Astrocyte of the hippocampus (primary cell): ENCODE results near the gene EPN2.

ENCODE experiments used
- DNase-seq: peaks from one replicate; pipeline ENCODE4 v3.0.0; 2011; ENCODE audit warnings: low read depth, low spot score

EPN2 gene

DNA sequence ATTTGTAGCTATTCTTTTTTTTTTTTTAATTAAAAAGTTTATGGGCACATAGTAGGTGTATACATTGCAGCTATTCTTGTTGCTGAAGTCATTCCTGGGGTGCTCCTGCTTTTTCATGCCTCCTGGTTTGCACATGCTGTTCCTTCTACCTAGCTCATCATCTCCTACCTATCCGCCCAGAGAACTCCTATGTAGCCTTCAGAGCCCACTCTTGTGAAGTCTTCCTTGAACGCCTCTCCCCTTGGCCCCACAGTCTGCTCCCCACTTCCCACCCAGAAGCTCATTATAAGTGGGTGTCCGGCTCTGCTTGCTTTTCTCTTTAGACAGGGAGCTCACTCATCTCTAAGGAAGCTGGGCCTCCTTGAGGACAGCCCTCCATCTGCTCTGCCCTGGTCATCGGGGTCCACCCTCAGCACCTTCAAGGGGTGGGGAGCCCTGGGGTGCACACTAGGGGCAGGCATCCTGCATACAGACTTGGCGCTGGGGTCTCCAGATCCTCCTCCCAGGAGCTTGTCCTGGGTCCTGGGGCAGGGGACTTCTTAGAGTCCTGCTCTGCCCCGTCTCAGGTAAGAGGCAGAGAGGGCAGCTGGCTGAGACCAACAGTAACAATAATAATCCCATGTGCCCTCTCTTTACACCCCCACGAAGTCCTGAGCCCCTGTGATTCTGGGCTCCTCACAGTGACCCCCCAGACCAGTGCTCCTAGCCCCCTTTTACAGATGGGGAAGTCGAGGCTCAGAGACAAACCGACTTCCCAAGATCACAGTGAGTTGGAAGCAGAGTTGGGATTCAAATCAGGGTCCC lies 128.9 kb downstream of the EPN2 start:
- no peak for DNase-seq

GRCh38 chr17:19366637-19366972 lies 129.4 kb downstream of the EPN2 start:
- DNase-seq, result no peak

DNA sequence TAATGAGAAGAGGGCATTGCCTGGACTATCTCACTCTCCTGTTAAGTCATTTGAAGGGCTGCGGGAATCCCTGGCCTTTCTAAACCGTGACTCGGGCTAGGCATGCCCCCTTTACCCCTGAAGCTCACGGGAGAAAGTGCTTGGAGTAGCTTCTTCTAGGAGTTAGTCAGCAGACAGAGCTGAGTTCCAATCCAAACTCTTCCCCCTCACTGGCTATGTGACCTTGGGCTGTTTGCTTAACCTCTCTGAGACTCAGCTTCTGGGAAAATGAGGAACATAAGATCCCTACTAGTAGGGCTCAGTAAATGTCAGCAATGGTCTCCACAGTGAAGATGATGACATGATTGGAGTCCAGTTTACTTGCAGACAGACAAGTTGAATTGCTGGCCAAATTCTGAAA lies 131.1 kb downstream of the EPN2 start:
- no peak for DNase-seq

DNA sequence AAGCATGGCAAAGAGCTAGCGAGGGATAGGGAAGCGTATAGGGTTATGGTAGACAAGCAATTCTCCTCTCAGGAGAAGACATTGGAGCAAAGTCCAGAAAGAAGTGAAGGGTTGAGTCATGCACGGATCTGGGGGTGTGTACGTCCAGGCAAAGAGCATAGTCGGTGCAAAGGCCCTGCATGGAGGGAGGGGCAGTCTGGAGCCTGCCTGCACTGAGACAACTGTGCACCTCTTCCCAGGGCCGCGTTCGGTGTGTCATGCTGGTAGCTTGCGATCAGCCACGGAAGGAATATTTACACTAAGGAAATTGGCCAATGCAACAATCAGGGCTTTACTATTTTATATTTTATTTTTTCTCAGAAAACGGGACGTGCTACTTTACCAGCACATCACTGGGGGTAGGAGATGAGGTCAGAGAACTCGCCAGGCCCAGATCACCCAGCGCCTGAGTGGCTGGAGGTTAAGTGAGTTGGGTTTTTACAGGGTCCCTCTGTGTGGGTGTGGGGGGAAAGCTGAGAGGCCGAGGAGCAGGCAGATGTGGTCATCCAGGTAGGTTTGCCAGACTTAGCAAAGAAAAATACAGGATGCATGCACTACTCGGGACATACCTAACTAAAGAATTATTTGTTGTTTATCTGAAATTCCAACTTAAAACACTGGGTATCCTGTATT lies 132.1 kb downstream of the EPN2 start:
- no peak for DNase-seq

DNA sequence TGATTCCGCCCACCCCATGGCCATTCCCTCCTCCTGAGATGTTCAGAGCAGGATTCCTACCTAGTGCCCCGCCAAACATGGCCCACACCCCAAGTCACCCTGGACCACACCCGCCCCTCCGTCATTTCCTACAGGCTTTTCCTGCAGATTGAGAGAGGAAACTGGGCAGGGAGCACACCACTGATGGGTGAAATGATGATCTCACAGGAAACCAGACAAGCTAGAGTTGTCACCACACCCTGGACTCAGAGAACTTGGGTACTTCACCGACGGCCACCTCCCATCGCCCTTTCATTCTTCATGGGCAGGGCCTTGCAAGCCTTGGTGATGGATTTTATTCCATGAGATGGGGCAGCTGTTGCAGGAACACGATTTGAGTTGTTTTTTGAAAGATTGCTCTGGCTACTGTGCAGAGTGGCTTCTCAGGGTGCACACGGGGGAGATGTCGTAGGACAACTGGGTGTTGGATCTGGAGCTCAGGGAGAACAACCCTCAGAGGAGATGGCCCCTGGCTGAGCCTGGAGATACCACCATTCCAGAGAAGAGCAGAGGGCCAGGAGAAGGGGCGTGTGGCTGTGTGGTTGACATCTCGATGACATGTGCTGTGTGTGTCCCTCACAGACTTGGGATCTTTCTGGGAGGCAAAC lies 132.8 kb downstream of the EPN2 start:
- DNase-seq, result no peak

- DNase-seq, result no peak
Measured at GRCh38 chr17:19370493-19370960, 133.4 kb downstream of the EPN2 start.

GRCh38 chr17:19371259-19372010 lies 134.3 kb downstream of the EPN2 start:
- DNase-seq, result no peak

DNA sequence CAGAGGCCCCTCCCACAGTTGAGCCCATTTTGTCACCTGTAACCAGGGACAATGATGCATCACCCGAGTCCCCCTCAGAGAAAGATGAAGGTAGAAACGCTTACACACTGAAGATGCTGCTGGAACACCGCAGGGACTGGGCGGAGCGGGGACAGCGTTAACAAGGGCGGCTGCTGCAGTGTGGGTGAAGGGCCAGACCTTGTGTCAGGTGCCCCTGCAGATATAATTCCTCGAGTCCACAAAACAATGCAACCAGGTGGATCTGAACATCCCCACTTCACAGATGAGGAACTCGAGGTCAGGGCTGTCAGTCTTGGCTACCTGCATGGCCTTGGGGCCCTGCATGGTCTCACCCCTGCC lies 134.8 kb downstream of the EPN2 start:
- no peak for DNase-seq

- DNase-seq, result no peak
Measured at GRCh38 chr17:19372439-19372838, 135.3 kb downstream of the EPN2 start.

GRCh38 chr17:19372866-19373504 lies 135.8 kb downstream of the EPN2 start:
- no peak for DNase-seq

GRCh38 chr17:19374136-19374535 lies 137.0 kb downstream of the EPN2 start:
- DNase-seq, result no peak

GRCh38 chr17:19375732-19376131 lies 138.6 kb downstream of the EPN2 start:
- DNase-seq, result no peak

DNA sequence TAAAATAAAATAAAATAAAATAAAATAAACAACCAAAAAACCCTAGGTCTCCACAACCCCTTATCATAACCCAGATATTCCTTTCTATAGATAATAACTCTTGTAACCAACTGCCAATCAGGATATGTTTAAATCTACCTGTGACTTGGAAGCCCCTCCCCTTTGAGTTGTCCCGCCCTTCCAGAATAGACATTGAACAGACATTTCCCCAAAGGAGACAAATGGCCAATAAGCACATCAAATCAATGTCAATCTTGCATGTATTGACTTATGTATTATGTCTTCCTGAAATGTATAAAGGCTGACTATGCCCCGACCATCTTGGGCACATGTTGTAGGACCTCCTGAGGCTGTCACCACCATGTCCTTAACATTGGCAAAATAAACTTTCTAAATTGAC lies 139.6 kb downstream of the EPN2 start:
- DNase-seq, result no peak

GRCh38 chr17:19377602-19378415 lies 140.6 kb downstream of the EPN2 start:
- peak; percentile 100 for DNase-seq

DNA sequence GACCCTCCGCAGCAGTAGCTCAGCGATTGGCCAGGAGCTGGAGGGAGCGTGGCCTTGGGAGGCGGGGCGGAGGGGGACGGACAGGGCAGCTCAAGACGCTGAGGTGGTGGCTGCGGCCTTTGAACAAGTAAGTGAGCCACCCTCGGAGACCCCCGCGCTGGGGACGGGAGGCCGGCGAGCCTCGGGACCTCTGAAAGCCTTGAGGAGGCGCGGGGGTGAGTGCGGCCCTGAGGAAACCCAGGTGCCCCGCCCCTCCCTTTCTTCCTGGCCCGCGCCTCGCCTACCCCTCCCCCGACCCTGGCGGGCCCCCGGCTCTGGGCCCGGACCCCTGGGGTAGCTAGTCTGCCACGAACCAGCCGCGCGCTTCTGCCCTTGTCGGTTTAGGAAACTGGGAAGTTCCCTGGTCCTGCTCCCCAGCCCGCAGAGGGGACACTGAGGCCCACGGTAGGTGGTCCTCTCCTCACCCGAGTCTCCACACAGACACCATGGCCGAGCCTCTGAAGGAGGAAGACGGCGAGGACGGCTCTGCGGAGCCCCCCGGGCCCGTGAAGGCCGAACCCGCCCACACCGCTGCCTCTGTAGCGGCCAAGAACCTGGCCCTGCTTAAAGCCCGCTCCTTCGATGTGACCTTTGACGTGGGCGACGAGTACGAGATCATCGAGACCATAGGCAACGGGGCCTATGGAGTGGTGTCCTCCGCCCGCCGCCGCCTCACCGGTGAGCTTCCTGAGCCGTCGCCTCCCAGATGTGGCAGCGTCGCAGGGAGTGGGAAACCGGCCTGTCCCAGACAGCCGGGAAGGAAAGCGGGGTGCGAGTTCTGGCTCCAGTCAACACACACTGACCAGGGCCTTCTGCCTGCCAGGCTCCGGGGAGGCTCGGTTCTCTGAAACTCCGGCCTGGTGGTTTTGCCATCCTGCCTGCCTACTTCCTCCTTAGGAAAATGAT lies 141.5 kb downstream of the EPN2 start, which contains the start of gene MAPK7:
Gene MAPK7 (plus strand): TSS at position 83 of the 945 bp plus-strand sequence. CDS start 403 bp downstream, at position 486.
- DNase-seq, result peak; percentile 35

- no peak for DNase-seq
Measured at GRCh38 chr17:19379361-19380065, 142.3 kb downstream of the EPN2 start.

- no peak for DNase-seq
Measured at GRCh38 chr17:19380481-19381301, 143.5 kb downstream of the EPN2 start.

DNA sequence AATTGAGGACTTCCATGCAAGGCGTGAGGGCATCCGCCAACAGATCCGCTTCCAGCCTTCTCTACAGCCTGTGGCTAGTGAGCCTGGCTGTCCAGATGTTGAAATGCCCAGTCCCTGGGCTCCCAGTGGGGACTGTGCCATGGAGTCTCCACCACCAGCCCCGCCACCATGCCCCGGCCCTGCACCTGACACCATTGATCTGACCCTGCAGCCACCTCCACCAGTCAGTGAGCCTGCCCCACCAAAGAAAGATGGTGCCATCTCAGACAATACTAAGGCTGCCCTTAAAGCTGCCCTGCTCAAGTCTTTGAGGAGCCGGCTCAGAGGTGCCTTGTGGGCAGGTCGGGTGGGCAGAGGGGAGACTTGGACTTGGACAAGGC lies 144.2 kb downstream of the EPN2 start:
- DNase-seq, result no peak
